Sigmoid colon (tissue), 7 donors: ENCODE measurements around the gene TNRC18. TPM values are rescaled to one million over a fixed set of nuclear protein-coding genes. Genes with fewer than 3 reads are reported as not detected.

Experiments
- DNase-seq: peaks from one replicate; pipeline ENCODE4 v3.0.0-alpha.2; 2019
- H3K27ac ChIP-seq, 4 donors: fragments of 200-600 bp; sonication (generic); one replicate each; pipeline ENCODE4 v1.5.1; 2016 to 2019; ENCODE audit warnings: mild to moderate bottlenecking in 1 of 4
- H3K27me3 ChIP-seq, 3 donors: fragments of 200-600 bp; sonication (generic); one replicate each; pipeline ENCODE4 v1.5.1; 2019; ENCODE audit warnings: mild to moderate bottlenecking in 1 of 3
- H3K36me3 ChIP-seq, 4 donors: fragments of 200-600 bp; sonication (generic); one replicate each; pipeline ENCODE4 v1.5.1; 2016 to 2019
- H3K4me1 ChIP-seq, 4 donors: fragments of 200-600 bp; sonication (generic); one replicate each; pipeline ENCODE4 v1.5.1; 2017 to 2019
- H3K4me3 ChIP-seq, 4 donors: fragments of 200-600 bp; sonication (generic); one replicate each; pipeline ENCODE4 v1.5.1; 2017 to 2019; ENCODE audit warnings: mild to moderate bottlenecking in 2 of 4, moderate library complexity in 1 of 4
- H3K9me3 ChIP-seq, 4 donors: fragments of 200-600 bp in 3 of 4; sonication (generic) in 3 of 4; one replicate each; pipeline versions ENCODE4 v1.5.1 to v1.6.1; 2013 to 2019
- EP300 ChIP-seq, 4 donors: sonication (generic); formaldehyde crosslinking; IDR thresholded peaks; one replicate each; pipeline ENCODE4 v1.6.1; 2017; ENCODE audit warnings: antibody characterized with exemption in 4 of 4
- POLR2A ChIP-seq, 2 donors: fragments of 450-650 bp; IDR thresholded peaks; one replicate each; pipeline ENCODE4 v1.6.1; 2016; ENCODE audit warnings: antibody characterized with exemption in 2 of 2, mild to moderate bottlenecking in 2 of 2, moderate library complexity in 2 of 2
- POLR2AphosphoS5 ChIP-seq, 4 donors: sonication (generic); formaldehyde crosslinking; IDR thresholded peaks; one replicate each; pipeline ENCODE4 v1.6.1; 2017; ENCODE audit warnings: antibody characterized with exemption in 4 of 4
- WGBS, 2 donors: extraction: QIAGEN DNeasy Blood & Tissue Kit; methylation state at CpG; one replicate each; pipeline ENCODE4 v1.1.7; 2013; 5-methylcytosine and 5-hydroxymethylcytosine counted together
- intact Hi-C: fragments of 100-400 bp; cut with DNase I; formaldehyde crosslinking; loops from one replicate; pipeline ENCODE4 v1.15.1; 2023
- polyA plus RNA-seq, 3 donors: library from polyadenylated mRNA; stranded (reverse); fragments of 200-250 nt; gene quantifications; one replicate each; pipeline ENCODE4 v1.2.3, GENCODE V29; 2013
- total RNA-seq, 4 donors: library from RNA; depleted of rRNA; stranded (reverse); fragments of >200 nt; gene quantifications; one replicate each; pipeline ENCODE4 v1.1.0, GENCODE V29; 2016
- TF ChIP-seq, protein P1 (sequence below), 4 experiments: fragments of 450-650 bp in 3 of 4; fragments of 200-600 bp in 1 of 4; IDR thresholded peaks; one replicate each; pipeline ENCODE4 v1.5.1; 2016 to 2019; ENCODE audit warnings: antibody characterized with exemption in 4 of 4, mild to moderate bottlenecking in 3 of 4, moderate library complexity in 2 of 4
- donor health status: healthy with polysubstance abuse.
- donor health status: Bipolar disorder and iron deficiency.
- donor health status: healthy.

Gene TNRC18
- total and polyA plus RNA-seq, 7 donors, result 12.6 to 187 (median 44.9) TPM

GRCh38 chr7:5431560-5432015 lies 8.0 kb upstream of the TNRC18 start:
- TF ChIP-seq POLR2AphosphoS5 (IDR thresholded peaks at IDR 0.05) (no peak), EP300 (IDR thresholded peaks at IDR 0.05) (no peak), POLR2A (IDR thresholded peaks at IDR 0.05) (no peak)
- TF ChIP-seq, protein P1, sequence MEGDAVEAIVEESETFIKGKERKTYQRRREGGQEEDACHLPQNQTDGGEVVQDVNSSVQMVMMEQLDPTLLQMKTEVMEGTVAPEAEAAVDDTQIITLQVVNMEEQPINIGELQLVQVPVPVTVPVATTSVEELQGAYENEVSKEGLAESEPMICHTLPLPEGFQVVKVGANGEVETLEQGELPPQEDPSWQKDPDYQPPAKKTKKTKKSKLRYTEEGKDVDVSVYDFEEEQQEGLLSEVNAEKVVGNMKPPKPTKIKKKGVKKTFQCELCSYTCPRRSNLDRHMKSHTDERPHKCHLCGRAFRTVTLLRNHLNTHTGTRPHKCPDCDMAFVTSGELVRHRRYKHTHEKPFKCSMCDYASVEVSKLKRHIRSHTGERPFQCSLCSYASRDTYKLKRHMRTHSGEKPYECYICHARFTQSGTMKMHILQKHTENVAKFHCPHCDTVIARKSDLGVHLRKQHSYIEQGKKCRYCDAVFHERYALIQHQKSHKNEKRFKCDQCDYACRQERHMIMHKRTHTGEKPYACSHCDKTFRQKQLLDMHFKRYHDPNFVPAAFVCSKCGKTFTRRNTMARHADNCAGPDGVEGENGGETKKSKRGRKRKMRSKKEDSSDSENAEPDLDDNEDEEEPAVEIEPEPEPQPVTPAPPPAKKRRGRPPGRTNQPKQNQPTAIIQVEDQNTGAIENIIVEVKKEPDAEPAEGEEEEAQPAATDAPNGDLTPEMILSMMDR (IDR thresholded peaks at IDR 0.05), result no peak
- peaks cover 0 to 3% (median 0%) of the 10 kb centered on the region in 4 donors for H3K9me3 ChIP-seq
- WGBS, 2 donors, result 53 to 60% methylated on average over 4 of the region's 4 CpGs
- H3K27me3 ChIP-seq, result no peaks in the 10 kb centered on the region
- H3K4me3 ChIP-seq, result no peak overlapping the region
- no peak for DNase-seq
- H3K4me1 ChIP-seq, result peaks cover 2 to 30% (median 28%) of the 10 kb centered on the region in 4 donors
- intact Hi-C loops, result no loop called here
- no peaks in the 10 kb centered on the region for H3K36me3 ChIP-seq
- H3K27ac ChIP-seq, result no peak overlapping the region

DNA sequence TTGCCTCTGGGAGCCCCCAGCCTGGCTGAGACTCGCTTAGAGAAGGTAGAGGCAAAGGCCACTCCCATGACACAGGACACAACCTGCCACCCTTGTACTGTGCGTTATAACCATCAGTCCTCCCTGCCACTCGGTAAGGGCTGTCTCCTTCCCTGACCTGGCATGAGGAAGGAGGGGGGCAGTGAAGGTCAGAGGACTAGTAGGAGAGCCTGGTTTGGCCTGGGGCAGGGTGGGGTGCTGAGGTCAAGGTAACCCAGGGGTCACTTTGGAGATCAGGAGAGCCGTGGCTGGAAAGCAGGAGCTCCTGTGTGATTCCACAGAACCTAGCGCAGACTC lies 6.9 kb upstream of the TNRC18 start:
- Histone ChIP-seq H3K4me3 (peak overlapping the region in 1 of 4 donors; percentile 93), H3K27me3 (no peaks in the 10 kb centered on the region), H3K9me3 (peaks cover 0 to 3% (median 0%) of the 10 kb centered on the region in 4 donors), H3K4me1 (peaks cover 2 to 30% (median 28%) of the 10 kb centered on the region in 4 donors), H3K27ac (peak overlapping the region; percentile 97 to 100 (median 99)), H3K36me3 (no peaks in the 10 kb centered on the region)
- no peak for TF ChIP-seq EP300 (IDR thresholded peaks at IDR 0.05)
- TF ChIP-seq, protein P1 (IDR thresholded peaks at IDR 0.05), result no peak
- no peak for TF ChIP-seq POLR2AphosphoS5 (IDR thresholded peaks at IDR 0.05)
- no peak for TF ChIP-seq POLR2A (IDR thresholded peaks at IDR 0.05)
- no peak for DNase-seq
- intact Hi-C loops, result no loop called here
- 52 to 79% methylated on average over 5 of the region's 5 CpGs for WGBS, 2 donors

- H3K4me3 ChIP-seq, result peak overlapping the region; percentile 74 to 96 (median 91)
- H3K9me3 ChIP-seq, result peaks cover 0 to 3% (median 0%) of the 10 kb centered on the region in 4 donors
- H3K36me3 ChIP-seq, result no peaks in the 10 kb centered on the region
- DNase-seq, result peak; percentile 84
- H3K27ac ChIP-seq, result peak overlapping the region; percentile 97 to 100 (median 99)
- no peaks in the 10 kb centered on the region for H3K27me3 ChIP-seq
- intact Hi-C loops, result no loop called here
- TF ChIP-seq, protein P1 (IDR thresholded peaks at IDR 0.05), result no peak
- TF ChIP-seq POLR2AphosphoS5 (IDR thresholded peaks at IDR 0.05) (no peak), EP300 (IDR thresholded peaks at IDR 0.05) (no peak)
- WGBS, 2 donors, result 11 to 21% methylated on average over 30 of the region's 30 CpGs
- peaks cover 2 to 30% (median 28%) of the 10 kb centered on the region in 4 donors for H3K4me1 ChIP-seq
Observed at GRCh38 chr7:5429857-5430611, 6.4 kb upstream of the TNRC18 start.

GRCh38 chr7:5429253-5429856 lies 5.7 kb upstream of the TNRC18 start:
- no peaks in the 10 kb centered on the region for H3K36me3 ChIP-seq
- H3K4me1 ChIP-seq, result peaks cover 2 to 30% (median 28%) of the 10 kb centered on the region in 4 donors
- 1 to 5% methylated on average over 31 of the region's 31 CpGs for WGBS, 2 donors
- H3K27ac ChIP-seq, result peak overlapping the region; percentile 97 to 100 (median 99)
- no peak for TF ChIP-seq POLR2AphosphoS5 (IDR thresholded peaks at IDR 0.05)
- peak in 1 of 2 donors; percentile 16 for TF ChIP-seq POLR2A (IDR thresholded peaks at IDR 0.05)
- no peak for TF ChIP-seq EP300 (IDR thresholded peaks at IDR 0.05)
- TF ChIP-seq, protein P1 (IDR thresholded peaks at IDR 0.05), result no peak
- intact Hi-C loops, result no loop called here
- peaks cover 0 to 3% (median 0%) of the 10 kb centered on the region in 4 donors for H3K9me3 ChIP-seq
- peak overlapping the region; percentile 74 to 96 (median 91) for H3K4me3 ChIP-seq
- DNase-seq, result no peak
- no peaks in the 10 kb centered on the region for H3K27me3 ChIP-seq
